ENCODE data around the gene ELAC2. TPM values are rescaled to one million over a fixed set of nuclear protein-coding genes. Genes with fewer than 3 reads are reported as not detected.

The ELAC2 gene
- polyA plus RNA-seq, 1 experiment: 71.0 TPM

GRCh38 chr17:12993631-12994030 is 24.2 kb downstream of the ELAC2 start:
- Histone ChIP-seq H3K36me3 (ENCODE audit: control insufficient read depth, insufficient read depth, low read length) (peaks cover 46% of the 10 kb centered on the region), H3K27me3 (ENCODE audit: control insufficient read depth, insufficient read depth, low read length) (no peaks in the 10 kb centered on the region), H3K4me3 (ENCODE audit: low read depth, low read length) (no peak overlapping the region)
- POLR2A ChIA-PET: no interaction called here
- CTCF ChIA-PET: interaction anchor here (2.0 kb wide), 1 partner anchor 10 kb away, joined by 10 read pairs; no protein-coding TSS in a partner anchor
- DNase-seq (ENCODE audit: low read depth): no peak
- TF ChIP-seq, protein P1, sequence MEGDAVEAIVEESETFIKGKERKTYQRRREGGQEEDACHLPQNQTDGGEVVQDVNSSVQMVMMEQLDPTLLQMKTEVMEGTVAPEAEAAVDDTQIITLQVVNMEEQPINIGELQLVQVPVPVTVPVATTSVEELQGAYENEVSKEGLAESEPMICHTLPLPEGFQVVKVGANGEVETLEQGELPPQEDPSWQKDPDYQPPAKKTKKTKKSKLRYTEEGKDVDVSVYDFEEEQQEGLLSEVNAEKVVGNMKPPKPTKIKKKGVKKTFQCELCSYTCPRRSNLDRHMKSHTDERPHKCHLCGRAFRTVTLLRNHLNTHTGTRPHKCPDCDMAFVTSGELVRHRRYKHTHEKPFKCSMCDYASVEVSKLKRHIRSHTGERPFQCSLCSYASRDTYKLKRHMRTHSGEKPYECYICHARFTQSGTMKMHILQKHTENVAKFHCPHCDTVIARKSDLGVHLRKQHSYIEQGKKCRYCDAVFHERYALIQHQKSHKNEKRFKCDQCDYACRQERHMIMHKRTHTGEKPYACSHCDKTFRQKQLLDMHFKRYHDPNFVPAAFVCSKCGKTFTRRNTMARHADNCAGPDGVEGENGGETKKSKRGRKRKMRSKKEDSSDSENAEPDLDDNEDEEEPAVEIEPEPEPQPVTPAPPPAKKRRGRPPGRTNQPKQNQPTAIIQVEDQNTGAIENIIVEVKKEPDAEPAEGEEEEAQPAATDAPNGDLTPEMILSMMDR (IDR thresholded peaks at IDR 0.05; ENCODE audit: insufficient read depth, low read depth, low read length): no peak

DNA sequence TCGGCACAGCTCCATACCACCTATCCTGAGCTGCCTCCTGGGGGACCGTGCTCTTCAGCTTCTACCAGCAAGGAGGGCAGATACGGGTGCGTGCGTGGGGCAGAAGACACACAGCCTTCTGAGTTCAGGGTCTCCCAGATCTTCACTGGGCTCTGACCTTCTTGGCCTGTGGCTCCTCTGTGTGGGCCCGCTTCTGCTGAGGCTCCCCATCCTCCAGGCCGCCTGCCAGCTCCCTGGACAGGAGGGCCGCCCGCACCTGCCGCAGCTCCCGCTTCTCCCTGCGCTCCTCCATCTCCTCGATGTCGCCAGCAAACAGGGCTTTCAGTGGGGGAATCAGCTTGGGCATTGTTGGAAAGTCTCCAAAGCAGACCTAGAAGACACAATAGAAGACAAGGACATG is 25.2 kb downstream of the ELAC2 start:
- POLR2A ChIA-PET: no interaction called here
- Histone ChIP-seq H3K4me3 (ENCODE audit: low read depth, low read length) (no peak overlapping the region), H3K27me3 (ENCODE audit: control insufficient read depth, insufficient read depth, low read length) (no peaks in the 10 kb centered on the region), H3K36me3 (ENCODE audit: control insufficient read depth, insufficient read depth, low read length) (peaks cover 42% of the 10 kb centered on the region)
- CTCF ChIA-PET: interaction anchor here (2.0 kb wide), 1 partner anchor 11 kb away, joined by 10 read pairs; no protein-coding TSS in a partner anchor
- TF ChIP-seq, protein P1 (IDR thresholded peaks at IDR 0.05; ENCODE audit: insufficient read depth, low read depth, low read length): no peak
- no peak for DNase-seq (ENCODE audit: low read depth)

DNA sequence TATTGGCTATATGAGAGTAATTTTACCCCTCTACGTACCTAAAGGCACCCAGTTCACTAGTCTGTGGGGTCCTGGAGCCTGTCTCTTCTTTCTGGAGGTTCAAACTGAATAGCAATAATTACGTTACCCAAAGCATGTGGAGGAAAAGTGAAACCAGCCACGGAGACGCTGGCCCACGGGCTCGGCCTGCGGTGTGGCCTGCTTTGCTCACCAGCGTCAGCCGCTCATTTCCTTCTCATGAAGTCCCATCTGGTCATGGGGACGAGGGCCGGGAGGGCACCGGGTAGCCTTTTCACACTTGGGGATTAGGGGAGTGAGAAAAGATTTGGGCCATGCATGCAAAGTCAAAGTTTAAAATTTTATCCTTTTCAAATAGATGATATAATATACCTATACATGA is 26.9 kb downstream of the ELAC2 start:
- CTCF ChIA-PET: interaction anchor here (1.2 kb wide), 1 partner anchor 12 kb away, joined by 6 read pairs; no protein-coding TSS in a partner anchor
- H3K4me3 ChIP-seq (ENCODE audit: low read depth, low read length): no peak overlapping the region
- no peak for DNase-seq (ENCODE audit: low read depth)
- peaks cover 31% of the 10 kb centered on the region for H3K36me3 ChIP-seq (ENCODE audit: control insufficient read depth, insufficient read depth, low read length)
- POLR2A ChIA-PET: no interaction called here
- TF ChIP-seq, protein P1 (IDR thresholded peaks at IDR 0.05; ENCODE audit: insufficient read depth, low read depth, low read length): no peak
- H3K27me3 ChIP-seq (ENCODE audit: control insufficient read depth, insufficient read depth, low read length): no peaks in the 10 kb centered on the region

DNA sequence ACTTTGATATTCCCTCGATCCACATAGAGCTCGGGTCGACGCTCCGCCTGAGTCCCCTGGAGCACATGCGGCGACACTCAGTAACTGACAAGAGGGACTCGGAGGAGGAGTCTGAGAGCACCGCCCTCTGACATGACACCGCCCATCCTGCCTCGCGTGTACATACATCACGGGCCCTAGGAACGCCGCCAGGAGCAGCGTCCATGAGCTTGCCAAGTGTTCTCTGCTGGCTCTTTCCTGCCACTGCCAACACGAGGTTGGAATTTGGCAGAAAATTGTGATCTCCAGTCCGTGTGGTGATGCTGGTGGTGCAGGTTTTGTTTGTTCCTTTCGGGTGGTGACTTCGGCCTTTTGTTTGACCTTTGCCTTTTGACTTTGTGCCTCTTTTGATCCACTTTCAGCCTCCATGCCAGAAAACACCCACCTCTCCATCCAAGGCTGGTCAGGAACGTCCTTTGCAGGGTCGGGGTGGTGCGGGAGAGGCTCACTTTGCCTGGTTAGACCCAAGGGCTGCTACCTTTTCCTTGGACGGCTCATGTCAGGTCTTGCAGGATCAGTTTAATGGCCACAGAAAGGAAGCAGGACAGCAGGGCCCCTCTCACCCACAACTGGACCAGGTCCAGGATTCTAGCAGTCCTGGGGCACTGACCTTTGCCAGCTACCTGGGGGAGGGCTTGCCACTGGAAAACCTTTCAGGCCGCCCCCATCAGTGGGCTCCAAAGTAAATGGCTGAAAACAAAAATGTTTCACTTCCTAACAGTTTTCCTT is 27.6 kb downstream of the ELAC2 start:
- H3K4me3 ChIP-seq (ENCODE audit: low read depth, low read length): no peak overlapping the region
- POLR2A ChIA-PET: no interaction called here
- H3K27me3 ChIP-seq (ENCODE audit: control insufficient read depth, insufficient read depth, low read length): no peaks in the 10 kb centered on the region
- DNase-seq (ENCODE audit: low read depth): no peak
- CTCF ChIA-PET: interaction anchor here (1.2 kb wide), 1 partner anchor 12 kb away, joined by 6 read pairs; no protein-coding TSS in a partner anchor
- TF ChIP-seq, protein P1 (IDR thresholded peaks at IDR 0.05; ENCODE audit: insufficient read depth, low read depth, low read length): no peak
- peaks cover 26% of the 10 kb centered on the region for H3K36me3 ChIP-seq (ENCODE audit: control insufficient read depth, insufficient read depth, low read length)

DNA sequence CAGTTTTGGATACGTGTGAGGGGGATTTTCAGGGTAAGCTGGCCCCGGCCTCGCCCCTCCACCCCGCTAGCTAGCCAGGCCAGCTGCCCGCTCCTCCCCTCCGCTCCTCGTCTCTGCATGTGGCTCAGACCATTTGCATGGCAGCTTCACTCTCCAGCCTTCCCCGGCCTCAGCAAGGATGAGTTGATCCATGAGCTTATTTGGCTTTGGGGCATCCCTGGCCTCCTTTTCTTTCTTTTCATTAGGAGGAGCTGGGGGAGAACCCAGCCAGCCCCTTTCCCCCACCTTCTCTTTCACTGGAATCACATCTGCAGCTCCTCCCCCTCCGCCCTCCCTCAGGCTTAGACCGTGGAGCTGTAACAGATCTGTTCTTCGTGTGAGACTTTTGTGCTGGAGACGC is 30.7 kb downstream of the ELAC2 start:
- Histone ChIP-seq H3K36me3 (ENCODE audit: control insufficient read depth, insufficient read depth, low read length) (peaks cover 2% of the 10 kb centered on the region; the same call in 1 of the 2 replicates), H3K27me3 (ENCODE audit: control insufficient read depth, insufficient read depth, low read length) (no peaks in the 10 kb centered on the region), H3K4me3 (ENCODE audit: low read depth, low read length) (no peak overlapping the region)
- ChIA-PET CTCF (interaction anchor here (0.7 to 5.2 kb wide), 3 partner anchors 17 to 1706 kb away, joined by 3 to 28 read pairs (median 5); no protein-coding TSS in a partner anchor), POLR2A (no interaction called here)
- TF ChIP-seq, protein P1 (IDR thresholded peaks at IDR 0.05; ENCODE audit: insufficient read depth, low read depth, low read length): no peak
- DNase-seq (ENCODE audit: low read depth): no peak

Measured in BJ (cell line).